Measurements from ENCODE around the gene HS2ST1.

HS2ST1 gene

GRCh38 chr1:87074001-87074795, 159.8 kb downstream of the HS2ST1 start:
- no peak for FAIRE-seq

DNA sequence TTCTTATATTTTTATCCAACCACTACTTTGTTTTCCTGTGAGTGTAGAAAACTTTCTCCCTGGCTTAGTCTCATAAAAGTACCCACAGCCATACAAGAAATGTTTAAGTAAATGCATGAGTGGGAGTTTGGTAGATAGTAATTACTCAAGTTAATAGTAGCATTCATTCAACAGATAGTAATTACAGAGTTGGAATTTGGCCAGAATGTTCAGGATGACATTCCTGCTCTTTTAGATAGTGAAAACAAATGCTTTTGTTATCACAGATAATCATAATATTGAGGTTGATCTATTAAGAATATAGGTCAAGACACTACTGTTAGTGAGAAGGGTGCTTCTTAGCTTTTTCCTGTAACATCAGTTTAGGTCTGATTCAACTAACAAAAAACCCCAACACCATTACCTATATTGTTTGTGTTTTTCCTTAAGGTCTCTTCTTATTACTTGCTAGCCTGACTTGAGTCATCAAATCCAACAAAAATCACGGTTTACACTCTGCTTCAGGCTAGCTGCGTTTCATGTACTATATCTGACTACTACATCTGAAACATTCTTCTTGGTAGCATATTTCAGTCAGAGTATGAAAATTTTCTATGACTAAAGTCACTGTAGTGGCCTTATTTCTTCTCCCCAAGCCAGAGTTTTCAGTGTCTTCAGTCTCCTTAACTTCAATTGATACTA, 163.7 kb downstream of the HS2ST1 start:
- no peak for FAIRE-seq

DNA sequence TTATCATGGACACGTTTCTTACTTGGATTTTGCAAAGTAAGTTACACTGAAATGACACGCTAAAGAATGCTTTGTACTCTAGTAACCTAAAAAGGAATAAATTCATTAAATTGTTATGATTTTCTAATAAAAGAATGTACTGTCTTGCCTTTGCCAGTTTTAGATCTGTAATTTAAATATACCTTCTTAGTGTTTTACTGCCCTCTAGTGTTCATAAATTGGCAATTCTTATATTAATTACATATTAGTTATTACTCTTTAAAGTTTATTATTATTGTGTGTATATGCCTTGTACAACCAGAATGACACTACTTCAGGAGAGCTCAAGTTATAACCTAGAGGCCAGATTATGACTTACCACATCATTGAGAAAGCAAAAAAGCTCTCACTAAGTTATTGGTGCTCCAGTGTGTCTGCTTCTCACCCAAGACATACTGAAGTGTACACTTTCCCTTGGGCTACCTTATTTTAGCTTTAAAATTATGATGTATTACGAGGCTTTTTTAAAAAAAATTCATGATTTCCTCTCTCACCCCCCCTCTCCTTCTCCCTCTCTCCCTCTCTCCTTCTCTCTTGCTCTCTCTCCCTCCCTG, 169.9 kb downstream of the HS2ST1 start:
- FAIRE-seq, result peak; percentile 79

DNA sequence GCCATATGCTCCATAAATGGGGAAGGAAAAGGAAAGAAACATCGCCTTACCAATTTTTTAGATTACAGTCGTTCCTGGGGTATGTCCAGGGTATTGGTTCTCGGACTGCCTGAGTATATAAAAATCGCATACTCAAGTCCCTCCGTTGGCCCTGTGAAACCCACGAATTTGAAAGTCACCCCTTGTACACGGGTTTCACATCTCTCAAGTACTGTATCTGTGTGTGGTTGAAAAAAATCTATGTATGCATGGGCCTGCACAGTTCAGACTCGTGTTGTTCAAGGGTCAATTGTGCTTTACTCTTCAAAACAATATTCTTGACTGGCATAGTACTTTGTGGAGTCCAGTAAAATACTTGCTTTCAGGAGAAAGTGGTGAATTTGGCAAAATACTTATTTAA, 171.7 kb downstream of the HS2ST1 start:
- FAIRE-seq, result no peak

- no peak for FAIRE-seq
These were observed 174.8 kb downstream of the HS2ST1 start for GRCh38 chr1:87089070-87089736.

GRCh38 chr1:87089823-87090222, 175.4 kb downstream of the HS2ST1 start:
- no peak for FAIRE-seq

DNA sequence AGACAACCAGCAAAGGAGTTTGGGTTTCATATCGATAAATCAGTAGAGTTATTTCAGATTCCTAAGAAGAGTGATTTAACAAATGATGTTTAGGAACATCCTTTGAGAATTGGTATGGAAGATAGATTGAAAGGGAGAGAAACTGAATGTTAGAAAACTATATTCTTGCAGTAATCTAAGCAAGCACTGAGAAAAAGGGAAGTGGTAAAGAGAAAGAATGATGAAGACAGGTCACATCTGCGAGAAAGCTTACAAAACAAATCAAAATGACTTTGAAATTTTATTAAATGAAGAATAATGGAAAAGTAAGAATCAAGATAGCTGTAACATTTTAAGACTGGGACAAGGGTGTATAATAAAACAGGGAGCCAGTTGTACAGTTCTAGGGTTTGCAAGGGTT, 177.0 kb downstream of the HS2ST1 start:
- no peak for FAIRE-seq

GRCh38 chr1:87092846-87093245, 178.4 kb downstream of the HS2ST1 start:
- no peak for FAIRE-seq

DNA sequence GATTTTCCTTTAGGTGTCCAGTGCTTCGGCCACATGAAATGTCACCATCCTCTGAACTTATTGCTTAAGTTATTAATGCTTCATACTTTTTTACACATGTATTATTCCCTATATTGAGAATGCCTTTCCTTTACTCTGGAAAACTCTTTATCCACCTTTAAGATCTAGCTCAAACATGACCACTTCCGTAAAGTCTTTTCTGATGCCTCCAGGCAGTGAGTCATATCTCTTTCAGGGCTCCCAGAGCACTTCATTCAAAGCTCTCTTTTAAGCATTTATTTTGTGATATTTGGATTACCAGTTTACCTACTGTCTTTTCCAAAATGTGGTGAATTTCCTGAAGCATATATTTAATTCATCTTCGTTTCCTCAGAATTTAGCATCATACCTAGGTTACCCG, 178.9 kb downstream of the HS2ST1 start:
- FAIRE-seq, result no peak

GRCh38 chr1:87094238-87094637, 179.8 kb downstream of the HS2ST1 start:
- FAIRE-seq, result no peak

DNA sequence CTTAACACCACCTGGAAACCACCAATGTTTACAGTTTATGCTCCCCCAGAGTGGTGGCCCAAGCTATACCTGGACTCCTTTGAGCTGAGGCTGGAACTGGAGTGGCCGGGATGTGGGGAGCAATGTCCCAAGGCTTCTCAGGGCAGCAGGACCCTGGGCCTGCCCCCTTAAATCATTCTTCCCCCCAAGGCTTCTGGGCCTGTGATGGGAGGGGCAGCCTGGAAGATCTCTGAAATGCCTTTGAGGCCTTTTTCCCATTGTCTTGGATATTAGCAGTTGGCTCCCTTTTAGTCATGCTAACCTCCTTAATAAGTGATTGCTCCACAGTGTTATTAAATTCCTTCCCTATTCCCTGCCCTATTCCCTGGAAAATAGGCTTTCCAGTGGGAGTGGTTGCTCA, 185.8 kb downstream of the HS2ST1 start:
- no peak for FAIRE-seq

DNA sequence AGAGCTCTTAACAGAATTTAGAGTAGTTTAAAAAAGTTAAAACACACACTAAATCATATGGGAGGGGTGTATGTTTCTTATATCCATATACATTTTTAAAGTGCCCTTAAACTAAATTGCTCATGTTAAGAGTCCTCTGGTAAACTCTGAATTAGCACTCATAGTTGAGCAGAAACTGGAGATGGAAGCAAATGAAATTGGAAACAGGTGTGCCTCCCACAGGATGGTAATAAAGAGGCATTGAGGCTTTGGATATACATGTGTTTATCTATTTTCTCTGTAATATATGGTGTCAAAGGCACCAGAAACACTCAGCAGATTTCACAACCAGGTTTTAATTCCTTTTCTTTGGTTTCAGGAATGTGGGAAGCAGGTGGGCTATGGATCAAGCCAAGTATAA, 188.6 kb downstream of the HS2ST1 start:
- FAIRE-seq, result no peak

- no peak for FAIRE-seq
These were observed 189.7 kb downstream of the HS2ST1 start for GRCh38 chr1:87104140-87104539.

GRCh38 chr1:87104945-87105344, 190.5 kb downstream of the HS2ST1 start:
- no peak for FAIRE-seq

DNA sequence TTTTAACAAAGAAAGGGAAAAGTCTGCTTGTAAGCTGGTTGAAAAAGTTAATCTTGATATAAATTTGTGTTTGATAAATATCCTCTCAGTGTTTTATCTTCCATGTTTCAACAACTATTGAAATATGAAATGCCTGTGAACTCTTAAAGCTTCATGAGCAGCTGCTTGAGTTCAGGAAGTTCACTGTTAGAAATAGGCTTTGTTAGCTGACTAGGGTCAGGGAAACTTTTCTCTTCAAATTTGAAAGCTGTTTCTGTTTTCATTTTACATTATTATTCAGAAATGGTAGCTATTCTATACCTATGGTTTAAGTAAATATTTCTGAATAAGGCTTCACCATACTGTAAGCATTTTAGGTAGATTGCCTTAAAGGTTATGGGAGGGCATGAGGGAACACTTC, 191.7 kb downstream of the HS2ST1 start:
- FAIRE-seq, result no peak

DNA sequence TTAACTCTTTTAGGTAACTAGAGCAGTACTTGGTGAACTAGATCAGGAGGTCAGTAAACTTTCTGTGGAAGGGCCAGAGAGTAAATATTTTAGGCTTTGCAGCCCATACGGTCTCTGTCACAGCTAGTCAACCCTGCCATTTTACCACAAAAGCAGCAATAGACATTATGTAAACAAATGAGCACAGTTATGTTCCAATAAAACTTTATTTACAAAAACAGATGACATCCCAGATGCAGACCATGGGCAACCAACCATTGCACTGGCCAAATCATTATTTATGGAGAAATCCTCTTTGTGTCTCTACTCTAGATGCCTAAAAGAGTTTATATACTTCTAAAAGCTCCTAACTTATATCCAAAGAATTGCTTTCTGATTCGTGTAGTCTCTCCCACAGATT, 192.4 kb downstream of the HS2ST1 start:
- FAIRE-seq, result no peak

DNA sequence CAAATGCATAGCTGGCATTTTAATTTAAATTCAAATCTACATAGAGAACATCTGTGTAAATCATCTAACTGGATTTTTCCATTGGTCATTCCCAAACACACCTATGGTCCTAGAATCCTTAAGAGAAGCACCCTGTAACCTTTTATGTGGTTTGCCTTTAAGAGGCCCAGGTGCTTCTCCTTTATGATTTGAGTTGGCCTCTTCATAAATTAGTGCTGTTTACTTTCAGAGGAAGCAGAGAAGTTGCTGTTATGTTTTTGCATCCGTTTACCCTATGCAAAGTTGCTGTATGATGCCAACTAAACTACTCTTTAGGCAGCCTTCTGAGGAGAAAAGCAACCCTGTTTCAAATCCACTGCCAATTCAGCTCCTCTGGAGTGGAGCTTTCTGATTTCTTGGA, 193.8 kb downstream of the HS2ST1 start:
- FAIRE-seq, result no peak

DNA sequence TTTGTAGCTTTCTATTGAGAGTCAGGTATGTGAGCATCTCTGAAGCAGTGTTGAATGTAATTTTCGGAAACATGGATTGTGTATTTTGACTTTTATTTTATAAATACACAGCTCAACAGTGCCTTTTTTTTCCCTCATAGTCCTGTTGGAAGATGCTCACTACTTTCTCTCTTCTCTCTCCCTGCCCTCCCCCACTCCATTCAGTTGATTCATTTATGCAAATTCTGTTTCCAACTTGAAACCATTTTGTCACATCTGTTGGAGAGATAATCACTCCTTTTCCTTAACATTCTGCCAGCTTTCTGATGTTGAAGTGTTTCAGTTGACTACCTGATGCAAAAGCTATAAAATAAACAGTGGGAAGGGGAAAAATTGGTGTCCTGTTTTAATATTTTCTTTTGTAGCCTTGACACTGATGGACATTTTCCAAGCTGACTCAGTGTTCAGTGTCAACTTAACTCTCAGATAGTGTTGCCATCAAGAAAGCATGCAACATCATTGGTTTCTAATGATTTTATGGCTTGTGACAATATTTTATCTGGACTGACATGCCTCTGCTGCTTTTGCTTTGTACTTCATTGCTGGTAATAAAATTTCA, 194.5 kb downstream of the HS2ST1 start:
- no peak for FAIRE-seq

DNA sequence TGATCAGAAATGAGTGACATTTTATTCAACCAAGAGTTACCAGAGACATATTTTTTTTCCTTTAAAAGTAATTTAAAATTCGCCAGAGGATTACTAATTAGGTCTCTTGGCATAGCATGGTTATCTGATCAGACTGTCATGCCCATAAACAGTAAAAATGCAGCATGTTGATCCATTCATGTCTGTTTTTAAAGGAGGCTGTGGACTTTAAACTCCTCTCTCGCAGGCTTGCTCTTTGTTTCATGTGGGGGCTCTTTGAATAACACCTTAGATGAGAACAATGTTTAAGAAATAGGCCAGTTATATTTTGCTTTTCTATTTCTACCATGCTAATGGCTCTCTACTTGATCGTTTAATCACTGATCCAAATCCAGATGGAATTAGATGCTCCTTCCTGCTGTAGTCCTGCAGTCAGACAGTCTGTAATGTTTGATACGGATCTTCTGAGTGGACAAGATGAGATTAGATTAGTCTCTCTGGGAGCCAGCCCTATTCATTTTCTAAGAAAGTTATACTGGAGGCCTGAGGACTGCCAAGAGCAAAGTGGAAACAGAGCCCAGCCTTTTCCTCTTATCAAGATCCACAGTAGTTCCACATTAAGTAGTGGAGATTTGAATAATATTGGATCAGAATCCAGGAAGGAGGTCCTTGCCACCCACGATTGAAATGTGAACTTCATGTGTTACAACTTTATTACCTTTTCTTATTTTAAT, 197.4 kb downstream of the HS2ST1 start:
- no peak for FAIRE-seq

DNA sequence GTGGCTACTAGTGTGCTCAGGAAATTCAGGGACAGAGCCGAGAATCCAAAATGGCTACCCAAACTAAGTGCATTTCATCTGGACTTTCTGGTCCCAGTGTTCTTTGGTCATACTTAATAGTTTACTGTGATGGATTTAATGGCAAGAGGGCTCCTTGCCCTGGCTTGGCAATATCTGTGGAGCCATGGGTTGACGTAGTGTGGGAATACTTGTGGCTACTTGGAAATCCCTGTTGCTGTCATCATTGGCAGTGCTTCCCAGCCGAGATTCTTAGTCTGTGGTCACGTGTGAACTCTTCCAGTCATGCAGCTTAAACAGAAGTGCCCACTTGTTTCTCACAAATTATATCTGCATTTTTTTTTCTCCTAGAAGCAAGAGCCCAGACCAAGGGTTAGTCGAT, 198.9 kb downstream of the HS2ST1 start:
- FAIRE-seq, result no peak

DNA sequence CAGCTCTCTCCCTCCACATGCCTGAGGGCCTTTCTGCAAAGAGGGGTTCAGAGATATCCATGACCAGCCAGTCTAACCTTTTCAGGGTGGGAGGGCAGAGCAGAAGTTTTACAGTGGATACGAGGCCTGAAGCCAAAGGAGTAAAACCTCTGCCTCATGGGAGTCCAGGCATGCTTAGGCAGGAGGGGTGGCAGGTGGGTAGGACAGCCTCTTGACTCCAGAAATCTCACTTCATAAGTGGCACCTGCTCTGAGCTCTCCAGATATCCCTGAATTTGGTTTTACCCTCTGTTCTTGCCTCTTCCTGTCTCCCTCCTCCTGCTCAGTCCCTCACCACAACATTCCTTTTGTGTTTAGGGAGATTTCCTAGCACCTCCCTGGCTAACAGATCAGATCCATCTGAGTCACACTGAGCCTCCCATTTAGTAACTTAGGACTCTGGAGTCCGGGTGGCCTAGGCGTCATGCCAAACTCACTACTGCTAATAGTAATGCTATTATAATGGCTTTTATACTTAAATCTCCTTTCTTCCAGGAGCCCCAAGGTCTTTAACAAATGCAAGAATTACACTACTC, 201.0 kb downstream of the HS2ST1 start:
- no peak for FAIRE-seq

DNA sequence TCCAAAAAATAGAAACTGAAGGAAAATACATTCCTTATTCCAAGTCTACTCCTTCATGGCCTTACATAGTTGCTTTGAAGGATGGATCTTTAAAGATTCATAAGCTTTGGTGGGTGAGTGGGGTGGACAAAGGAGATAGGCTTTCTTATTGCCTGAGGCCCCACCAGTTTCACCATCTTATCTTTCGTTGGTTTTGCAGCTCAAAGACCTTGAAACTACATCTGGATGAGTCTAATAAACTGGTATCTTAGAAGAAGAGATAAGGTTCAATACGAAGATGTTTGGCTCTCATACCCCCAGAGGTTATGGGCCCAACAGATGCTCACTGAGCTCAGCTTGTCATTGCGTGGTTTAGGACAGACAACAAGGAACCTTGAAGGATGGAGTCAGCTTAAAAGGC, 201.5 kb downstream of the HS2ST1 start:
- no peak for FAIRE-seq
